Mesenchymal stem cell (in vitro differentiated cells and primary cell): ENCODE results near the gene SLC36A3.
"Not testable (repeated sequence)": the region's sequence is repeated elsewhere in the genome, so short reads cannot be mapped to it uniquely, and the experiment has no call there.

ENCODE experiments used
- DNase-seq: peaks from one replicate; pipeline ENCODE4 v3.0.0-alpha.2; 2013
- H2AFZ ChIP-seq: one replicate; pipeline ENCODE4 v1.6.1; 2013; ENCODE audit warnings: low read depth, mild to moderate bottlenecking, control low read depth, inconsistent platforms, low read length, moderate library complexity
- H2AK5ac ChIP-seq: 2 replicates; pipeline ENCODE4 v1.6.1; 2013; ENCODE audit warnings: low read length, moderate library complexity, mild to moderate bottlenecking, inconsistent platforms; ENCODE audit not compliant: severe bottlenecking
- H2BK120ac ChIP-seq: one replicate; pipeline ENCODE4 v1.6.1; 2013; ENCODE audit warnings: low read depth, mild to moderate bottlenecking, inconsistent platforms, low read length, moderate library complexity
- H2BK12ac ChIP-seq, 2 experiments: one replicate each; pipeline ENCODE4 v1.6.1; 2013; ENCODE audit warnings: inconsistent platforms in 2 of 2, low read length in 2 of 2, mild to moderate bottlenecking in 2 of 2, moderate library complexity in 2 of 2, control low read depth in 1 of 2
- H2BK15ac ChIP-seq: one replicate; pipeline ENCODE4 v1.6.1; 2013; ENCODE audit warnings: mild to moderate bottlenecking, low read depth, inconsistent platforms; ENCODE audit not compliant: poor library complexity, severe bottlenecking
- H2BK5ac ChIP-seq: 2 replicates; pipeline ENCODE4 v1.6.1; 2013; ENCODE audit warnings: low read depth, mild to moderate bottlenecking, low read length, control low read depth, inconsistent platforms; ENCODE audit not compliant: poor library complexity, severe bottlenecking
- H3K14ac ChIP-seq, 2 experiments: one replicate each; pipeline ENCODE4 v1.6.1; 2013; ENCODE audit warnings: inconsistent platforms in 2 of 2, low read length in 2 of 2, control low read depth in 1 of 2, mild to moderate bottlenecking in 1 of 2, moderate library complexity in 1 of 2
- H3K18ac ChIP-seq, 2 experiments: one replicate each; pipeline ENCODE4 v1.6.1; 2013; ENCODE audit warnings: inconsistent platforms in 2 of 2, low read length in 2 of 2, control low read depth in 1 of 2, low read depth in 1 of 2, mild to moderate bottlenecking in 1 of 2
- H3K23ac ChIP-seq, 2 experiments: one replicate each; pipeline ENCODE4 v1.6.1; 2013; ENCODE audit warnings: inconsistent platforms in 2 of 2, low read length in 2 of 2, mild to moderate bottlenecking in 2 of 2, moderate library complexity in 2 of 2, control low read depth in 1 of 2
- H3K27ac ChIP-seq: 2 replicates; pipeline ENCODE4 v1.5.1; 2013; ENCODE audit warnings: mild to moderate bottlenecking, moderate library complexity, low read length, control low read depth, inconsistent platforms; ENCODE audit not compliant: poor library complexity, severe bottlenecking
- H3K27me3 ChIP-seq, 2 experiments: 2 replicates each; pipeline versions ENCODE4 v1.6.1 to v1.7.0; 2013; ENCODE audit warnings: low read length in 2 of 2, mild to moderate bottlenecking in 2 of 2, moderate library complexity in 2 of 2, control low read depth in 1 of 2, inconsistent platforms in 1 of 2; ENCODE audit not compliant: control insufficient read depth in 1 of 2, insufficient read depth in 1 of 2
- H3K36me3 ChIP-seq, 2 experiments: 2 replicates each; pipeline versions ENCODE4 v1.6.1 to v1.7.0; 2013; ENCODE audit warnings: low read length in 2 of 2, control low read depth in 1 of 2, inconsistent platforms in 1 of 2, low read depth in 1 of 2, mild to moderate bottlenecking in 1 of 2; ENCODE audit not compliant: insufficient read depth in 2 of 2, control insufficient read depth in 1 of 2
- H3K4ac ChIP-seq, 2 experiments: one replicate each; pipeline ENCODE4 v1.6.1; 2013; ENCODE audit warnings: inconsistent platforms in 2 of 2, low read length in 2 of 2, mild to moderate bottlenecking in 2 of 2, moderate library complexity in 2 of 2, control low read depth in 1 of 2, low read depth in 1 of 2
- H3K4me1 ChIP-seq: 2 replicates; pipeline ENCODE4 v1.6.1; 2013; ENCODE audit warnings: low read depth, low read length, control low read depth; ENCODE audit not compliant: control insufficient read depth, insufficient read depth
- H3K4me2 ChIP-seq: 2 replicates; pipeline ENCODE4 v1.6.1; 2013; ENCODE audit warnings: low read length, mild to moderate bottlenecking, inconsistent platforms; ENCODE audit not compliant: poor library complexity, severe bottlenecking
- H3K4me3 ChIP-seq, 2 experiments: 2 replicates each; pipeline versions ENCODE4 v1.5.1 to v1.7.0; 2013; ENCODE audit warnings: low read length in 2 of 2, mild to moderate bottlenecking in 2 of 2, control low read depth in 1 of 2, low read depth in 1 of 2; ENCODE audit not compliant: insufficient read depth in 1 of 2
- H3K79me1 ChIP-seq: replicated peaks from 2 replicates; pipeline ENCODE4 v1.6.1; 2013; ENCODE audit warnings: mild to moderate bottlenecking, control low read depth, low read length, inconsistent platforms; ENCODE audit not compliant: poor library complexity, severe bottlenecking
- H3K9ac ChIP-seq: 2 replicates; pipeline ENCODE4 v1.7.0; 2013; ENCODE audit warnings: mild to moderate bottlenecking, low read length, moderate library complexity
- H3K9me3 ChIP-seq: 2 replicates; pipeline ENCODE4 v1.7.0; 2013; ENCODE audit warnings: mild to moderate bottlenecking, low read length; ENCODE audit not compliant: control insufficient read depth
- H4K8ac ChIP-seq: one replicate; pipeline ENCODE4 v1.6.1; 2013; ENCODE audit warnings: inconsistent platforms, mild to moderate bottlenecking, low read length, moderate library complexity
- H4K91ac ChIP-seq: one replicate; pipeline ENCODE4 v1.6.1; 2013; ENCODE audit warnings: mild to moderate bottlenecking, low read length, inconsistent platforms
- WGBS: methylation state at CpG from one replicate; pipeline ENCODE4 v1.1.7; 2013; ENCODE audit warnings: mixed read lengths; 5-methylcytosine and 5-hydroxymethylcytosine counted together

SLC36A3 gene

DNA sequence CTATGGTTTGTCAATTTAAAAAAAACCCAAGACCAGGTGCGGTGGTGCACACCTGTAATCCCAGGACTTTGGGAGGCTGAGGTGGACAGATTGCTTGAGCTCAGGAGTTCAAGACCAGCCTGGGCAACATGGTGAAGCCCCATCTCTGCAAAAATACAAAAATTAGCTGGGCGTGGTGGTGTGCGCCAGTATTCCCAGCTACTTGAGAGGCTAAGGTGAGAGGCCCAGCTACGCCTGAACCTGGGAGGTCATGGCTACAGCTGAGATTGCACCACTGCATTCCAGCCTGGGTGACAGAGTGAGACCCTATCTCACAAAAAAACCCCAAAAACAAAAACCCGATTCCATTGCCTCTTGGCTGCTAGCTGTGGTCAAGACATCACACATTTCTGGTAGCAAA is 48.6 kb downstream of the SLC36A3 start:
- WGBS: 97% methylated on average over 4 of the region's 5 CpGs
- H3K4ac ChIP-seq, H3K4me3 ChIP-seq, H2BK15ac ChIP-seq, H3K36me3 ChIP-seq, H3K4me1 ChIP-seq, H2AFZ ChIP-seq, H3K14ac ChIP-seq, H4K91ac ChIP-seq, H2AK5ac ChIP-seq, H2BK5ac ChIP-seq, H4K8ac ChIP-seq, H3K23ac ChIP-seq, H3K9ac ChIP-seq, H3K27me3 ChIP-seq, H2BK12ac ChIP-seq, H3K27ac ChIP-seq, H3K18ac ChIP-seq, H3K4me2 ChIP-seq, H3K9me3 ChIP-seq, H2BK120ac ChIP-seq, DNase-seq: not testable (repeated sequence)
- peaks cover 35% of the 10 kb centered on the region for H3K79me1 ChIP-seq

DNA sequence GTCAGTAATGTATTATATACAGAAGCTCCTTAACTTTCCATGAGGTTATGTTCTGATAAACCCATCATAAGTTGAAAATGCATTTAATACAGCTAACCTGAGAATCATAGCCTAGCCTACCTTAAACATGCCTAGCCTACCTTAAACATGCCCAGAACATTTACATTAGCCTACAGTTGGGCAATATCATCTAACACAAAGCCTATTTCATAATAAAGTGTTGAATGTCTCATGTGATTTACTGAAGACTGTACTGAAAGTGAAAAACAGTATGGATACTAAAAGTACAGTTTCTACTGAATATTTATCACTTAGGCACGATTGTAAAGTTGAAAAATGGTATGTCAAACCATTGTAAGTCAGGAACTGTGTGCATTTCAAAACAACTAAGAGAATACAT is 49.0 kb downstream of the SLC36A3 start:
- H3K18ac ChIP-seq: no peak overlapping the region
- no CpG with 5 or more reads among the region's 1 CpG for WGBS
- no peak overlapping the region for H2BK12ac ChIP-seq
- no peak overlapping the region for H2BK5ac ChIP-seq
- H3K4me1 ChIP-seq: peaks cover 7% of the 10 kb centered on the region
- H4K91ac ChIP-seq: no peak overlapping the region
- H3K79me1 ChIP-seq: peaks cover 33% of the 10 kb centered on the region
- no peak overlapping the region for H3K14ac ChIP-seq
- H2BK120ac ChIP-seq: no peak overlapping the region
- no peak overlapping the region for H4K8ac ChIP-seq
- no peak overlapping the region for H3K4ac ChIP-seq
- no peak overlapping the region for H2BK15ac ChIP-seq
- H3K23ac ChIP-seq: no peak overlapping the region
- H3K9me3 ChIP-seq: no peaks in the 10 kb centered on the region
- DNase-seq: no peak
- H3K27me3 ChIP-seq: no peaks in the 10 kb centered on the region
- H2AK5ac ChIP-seq: no peak overlapping the region
- H3K9ac ChIP-seq: peak overlapping the region; percentile 90
- peaks cover 0 to under 1% of the 10 kb centered on the region in 2 experiments for H3K36me3 ChIP-seq
- peak overlapping the region in 1 of 2 experiments; percentile 91 for H3K4me3 ChIP-seq
- H3K4me2 ChIP-seq: no peak overlapping the region
- H3K27ac ChIP-seq: no peak overlapping the region
- no peak overlapping the region for H2AFZ ChIP-seq

DNA sequence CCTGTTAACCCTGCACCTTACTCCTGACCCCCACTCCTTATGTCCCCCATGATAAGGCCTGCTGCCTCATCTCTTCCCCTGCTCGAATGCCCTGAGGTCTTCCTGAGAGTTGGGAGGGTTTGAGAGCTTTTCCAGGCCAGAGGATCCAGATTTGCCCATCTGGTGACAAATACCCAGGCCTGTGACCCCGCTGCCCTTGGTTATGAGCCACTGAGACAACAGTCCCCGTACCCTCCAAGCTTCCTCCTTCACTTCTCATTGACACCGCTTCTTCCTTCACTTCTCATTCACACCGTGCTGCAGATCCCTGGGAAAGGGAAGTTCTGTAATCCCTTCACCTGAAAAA is 50.0 kb downstream of the SLC36A3 start:
- H3K4me2 ChIP-seq: peak overlapping the region; percentile 62
- H3K79me1 ChIP-seq: peaks cover 25% of the 10 kb centered on the region
- no peaks in the 10 kb centered on the region for H3K36me3 ChIP-seq
- H2AFZ ChIP-seq: no peak overlapping the region
- H3K4ac ChIP-seq: no peak overlapping the region
- no peak overlapping the region for H2BK120ac ChIP-seq
- H4K8ac ChIP-seq: peak overlapping the region; percentile 19
- H3K9me3 ChIP-seq: no peaks in the 10 kb centered on the region
- no peak overlapping the region for H2BK12ac ChIP-seq
- H3K4me3 ChIP-seq: peak overlapping the region; percentile 83 to 91
- H3K9ac ChIP-seq: peak overlapping the region; percentile 90
- no peak overlapping the region for H2BK5ac ChIP-seq
- peaks cover 7% of the 10 kb centered on the region for H3K4me1 ChIP-seq
- H2BK15ac ChIP-seq: no peak overlapping the region
- H3K23ac ChIP-seq: no peak overlapping the region
- H3K27ac ChIP-seq: no peak overlapping the region
- peaks cover 0 to 4% of the 10 kb centered on the region in 2 experiments for H3K27me3 ChIP-seq
- H3K14ac ChIP-seq: no peak overlapping the region
- no peak overlapping the region for H3K18ac ChIP-seq
- H2AK5ac ChIP-seq: no peak overlapping the region
- H4K91ac ChIP-seq: no peak overlapping the region
- DNase-seq: no peak
- WGBS: 40% methylated on average over 5 of the region's 5 CpGs

DNA sequence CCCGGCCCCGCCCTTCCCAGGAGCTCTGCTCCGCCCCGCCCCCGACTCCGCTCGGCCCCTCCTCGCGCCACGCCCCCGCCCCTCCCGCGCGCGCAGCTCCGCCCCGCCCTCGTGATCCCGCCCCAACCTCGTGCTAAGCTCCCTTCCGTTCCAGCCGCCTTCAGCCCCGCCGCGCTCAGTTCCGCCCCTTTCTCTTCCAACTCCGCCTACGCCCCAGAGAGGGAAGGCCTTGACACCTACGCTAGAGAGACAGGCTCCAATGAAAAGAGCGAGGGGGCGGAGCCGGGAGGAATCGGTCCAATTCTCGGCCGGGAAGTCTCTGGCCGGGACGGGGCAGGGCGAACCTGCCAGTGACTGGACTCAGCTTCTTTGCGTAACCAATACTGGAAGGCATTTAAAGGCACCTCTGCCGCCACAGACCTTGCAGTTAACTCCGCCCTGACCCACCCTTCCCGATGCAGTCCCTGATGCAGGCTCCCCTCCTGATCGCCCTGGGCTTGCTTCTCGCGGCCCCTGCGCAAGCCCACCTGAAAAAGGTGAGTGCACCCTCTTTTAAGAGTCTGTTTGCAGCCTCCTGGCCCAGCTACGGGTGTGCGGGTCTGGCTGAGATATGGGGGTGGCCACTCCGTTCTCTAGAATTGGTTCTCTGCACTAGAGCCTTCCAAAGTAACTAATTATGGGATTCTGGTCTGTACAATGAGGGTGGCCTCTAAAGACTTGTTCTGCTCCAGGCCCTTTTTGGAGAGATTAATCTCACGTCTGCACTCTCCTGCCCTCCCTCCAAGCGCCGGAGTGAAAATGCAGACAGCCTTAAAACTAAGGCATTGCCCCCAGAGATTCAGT is 50.6 kb downstream of the SLC36A3 start, which contains the start of gene GM2A:
Gene GM2A (plus strand): TSS at position 424 of the 843 bp plus-strand sequence. CDS start 32 bp downstream, at position 456.
- H2BK5ac ChIP-seq: no peak within 1 kb of the TSS
- H3K36me3 ChIP-seq: no peaks in the 10 kb centered on the region
- H3K4me2 ChIP-seq: peak within 1 kb of the TSS; percentile 73
- peak within 1 kb of the TSS in 1 of 2 experiments; percentile 71 for H3K4ac ChIP-seq
- peak within 1 kb of the TSS in 1 of 2 experiments; percentile 94 for H3K18ac ChIP-seq
- under 1% methylated on average over 44 of the region's 52 CpGs for whole genome bisulfite sequencing
- H2AK5ac ChIP-seq: no peak within 1 kb of the TSS
- no peaks in the 10 kb centered on the region for H3K9me3 ChIP-seq
- peak; percentile 100 for DNase-seq
- H3K27ac ChIP-seq: peak within 1 kb of the TSS; percentile 2
- H2BK120ac ChIP-seq: no peak within 1 kb of the TSS
- H3K4me1 ChIP-seq: peaks cover 7% of the 10 kb centered on the region
- no peak within 1 kb of the TSS for H4K91ac ChIP-seq
- H2AFZ ChIP-seq: peak within 1 kb of the TSS; percentile 95
- peaks cover 23% of the 10 kb centered on the region for H3K79me1 ChIP-seq
- H4K8ac ChIP-seq: peak within 1 kb of the TSS; percentile 19
- H3K14ac ChIP-seq: peak within 1 kb of the TSS in 1 of 2 experiments; percentile 6
- H3K9ac ChIP-seq: peak within 1 kb of the TSS; percentile 90
- H3K23ac ChIP-seq: no peak within 1 kb of the TSS
- peaks cover 5 to 6% of the 10 kb centered on the region in 2 experiments for H3K27me3 ChIP-seq
- H3K4me3 ChIP-seq: peak within 1 kb of the TSS; percentile 83 to 91
- peak within 1 kb of the TSS; percentile 60 for H2BK15ac ChIP-seq
- H2BK12ac ChIP-seq: no peak within 1 kb of the TSS
